H4 (cell line): ENCODE results near the gene SSR1. TPM values are rescaled to one million over a fixed set of nuclear protein-coding genes. Genes with fewer than 3 reads are reported as not detected.

ENCODE experiments used
- total RNA-seq: library from RNA; depleted of rRNA; stranded (reverse); fragments of >200 nt; shearing (Covaris generic); gene quantifications from 2 replicates; pipeline ENCODE4 v1.2.3, GENCODE V29; 2014; rRNA removed

SSR1 gene
- total RNA-seq, 1 experiment from 2014 or later: 127 TPM

Other genes starting within 250 kb of the SSR1 start
- 5.3 and 13.0 TPM in 2 replicates for gene RREB1, start 205.2 kb downstream of the SSR1 start, total RNA-seq
- gene CAGE1, start 76.5 kb upstream of the SSR1 start, total RNA-seq: not detected in 2 replicates
- 11.4 and 16.9 TPM in 2 replicates for gene RIOK1, start 76.6 kb upstream of the SSR1 start, total RNA-seq
- 0.02 and 0.04 TPM in 2 replicates for gene DSP, start 228.5 kb upstream of the SSR1 start, total RNA-seq